ENCODE measurements around the gene HNRNPA3.

HNRNPA3 gene

DNA sequence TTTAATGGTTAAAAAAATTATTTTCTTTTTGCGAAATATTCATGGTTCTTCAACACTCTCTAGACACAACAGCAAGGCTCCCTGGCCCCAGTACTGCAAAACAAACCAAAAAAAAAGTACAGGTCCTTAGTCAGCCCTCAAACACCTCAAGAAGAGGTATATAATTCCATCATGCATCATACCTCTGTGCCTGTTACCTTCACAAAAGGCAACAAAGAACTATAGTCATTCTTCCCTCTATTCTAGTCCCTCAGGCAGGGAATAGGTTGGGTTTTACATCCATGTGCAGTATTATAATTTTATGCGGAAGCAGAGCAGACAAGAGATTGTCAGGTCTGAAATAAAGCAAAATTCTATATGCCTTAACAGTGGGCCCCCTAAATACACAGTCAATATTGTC lies 43.4 kb downstream of the HNRNPA3 start:
- no peak overlapping the region for H3K4me3 ChIP-seq (ENCODE audit: low read depth, low read length)
- TF ChIP-seq, protein P1, sequence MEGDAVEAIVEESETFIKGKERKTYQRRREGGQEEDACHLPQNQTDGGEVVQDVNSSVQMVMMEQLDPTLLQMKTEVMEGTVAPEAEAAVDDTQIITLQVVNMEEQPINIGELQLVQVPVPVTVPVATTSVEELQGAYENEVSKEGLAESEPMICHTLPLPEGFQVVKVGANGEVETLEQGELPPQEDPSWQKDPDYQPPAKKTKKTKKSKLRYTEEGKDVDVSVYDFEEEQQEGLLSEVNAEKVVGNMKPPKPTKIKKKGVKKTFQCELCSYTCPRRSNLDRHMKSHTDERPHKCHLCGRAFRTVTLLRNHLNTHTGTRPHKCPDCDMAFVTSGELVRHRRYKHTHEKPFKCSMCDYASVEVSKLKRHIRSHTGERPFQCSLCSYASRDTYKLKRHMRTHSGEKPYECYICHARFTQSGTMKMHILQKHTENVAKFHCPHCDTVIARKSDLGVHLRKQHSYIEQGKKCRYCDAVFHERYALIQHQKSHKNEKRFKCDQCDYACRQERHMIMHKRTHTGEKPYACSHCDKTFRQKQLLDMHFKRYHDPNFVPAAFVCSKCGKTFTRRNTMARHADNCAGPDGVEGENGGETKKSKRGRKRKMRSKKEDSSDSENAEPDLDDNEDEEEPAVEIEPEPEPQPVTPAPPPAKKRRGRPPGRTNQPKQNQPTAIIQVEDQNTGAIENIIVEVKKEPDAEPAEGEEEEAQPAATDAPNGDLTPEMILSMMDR (IDR thresholded peaks at IDR 0.05; ENCODE audit: low read depth, low read length, missing control alignments) = no peak
- no peak for DNase-seq (ENCODE audit: low read depth)

DNA sequence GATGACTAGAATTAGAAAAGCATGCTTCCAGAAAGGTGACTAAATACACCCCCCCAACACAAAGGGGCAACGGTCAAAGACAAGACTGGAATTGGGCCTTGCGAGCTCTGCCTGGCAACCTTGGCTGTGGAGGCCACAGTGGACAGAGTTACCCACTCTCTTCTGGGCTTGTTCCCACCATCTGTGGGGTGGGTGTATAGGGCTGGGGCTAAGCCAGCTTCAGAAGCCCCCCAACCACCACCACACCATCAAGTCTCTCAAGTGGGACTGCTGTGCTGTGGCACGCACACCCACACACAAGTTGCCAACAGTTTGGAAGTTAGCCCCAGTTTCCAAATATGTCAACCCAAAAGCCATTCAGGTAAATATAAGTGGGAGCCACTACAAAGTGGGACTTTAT lies 44.1 kb downstream of the HNRNPA3 start:
- no peak overlapping the region for H3K4me3 ChIP-seq (ENCODE audit: low read depth, low read length)
- TF ChIP-seq, protein P1 (IDR thresholded peaks at IDR 0.05; ENCODE audit: low read depth, low read length, missing control alignments) = no peak
- no peak for DNase-seq (ENCODE audit: low read depth)

DNA sequence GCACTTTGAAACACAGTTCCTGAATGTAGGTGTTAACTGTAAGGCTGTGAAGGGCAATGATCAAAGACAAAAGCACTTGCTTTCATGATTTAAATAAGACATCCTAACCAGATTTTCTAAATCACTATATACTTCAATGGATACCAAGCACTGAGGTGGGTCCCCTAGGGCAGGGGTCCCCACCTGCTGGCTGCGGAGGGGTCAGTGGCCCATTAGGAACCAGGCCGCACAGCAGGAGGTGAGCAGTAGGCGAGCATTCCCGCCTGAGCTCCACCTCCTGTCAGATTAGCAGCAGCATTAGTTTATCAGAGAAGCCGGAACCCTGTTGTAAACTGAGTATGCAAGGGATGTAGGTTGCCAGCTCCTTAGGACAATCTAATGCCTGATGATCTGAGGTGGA lies 44.9 kb downstream of the HNRNPA3 start:
- TF ChIP-seq, protein P1 (IDR thresholded peaks at IDR 0.05; ENCODE audit: low read depth, low read length, missing control alignments) = no peak
- H3K4me3 ChIP-seq (ENCODE audit: low read depth, low read length) = no peak overlapping the region
- no peak for DNase-seq (ENCODE audit: low read depth)

DNA sequence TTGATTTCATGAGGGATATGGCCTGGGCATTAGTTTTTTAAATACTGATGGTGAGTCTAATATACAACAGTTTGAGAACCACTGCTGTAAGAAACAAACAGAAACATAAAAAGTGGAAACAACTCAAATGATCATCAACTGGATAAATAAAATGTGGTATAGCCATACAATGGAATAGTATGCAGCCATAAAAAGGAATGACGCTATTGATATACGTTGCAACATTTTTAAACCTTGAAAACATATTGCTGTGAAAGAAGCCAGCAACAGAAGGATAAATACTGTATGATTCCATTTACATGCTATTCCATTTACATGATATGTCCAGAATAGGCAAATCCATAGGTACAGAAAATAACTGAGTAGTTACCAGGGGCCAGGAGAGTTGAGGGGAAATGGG lies 45.5 kb downstream of the HNRNPA3 start:
- no peak overlapping the region for H3K4me3 ChIP-seq (ENCODE audit: low read depth, low read length)
- no peak for DNase-seq (ENCODE audit: low read depth)
- TF ChIP-seq, protein P1 (IDR thresholded peaks at IDR 0.05; ENCODE audit: low read depth, low read length, missing control alignments) = no peak

DNA sequence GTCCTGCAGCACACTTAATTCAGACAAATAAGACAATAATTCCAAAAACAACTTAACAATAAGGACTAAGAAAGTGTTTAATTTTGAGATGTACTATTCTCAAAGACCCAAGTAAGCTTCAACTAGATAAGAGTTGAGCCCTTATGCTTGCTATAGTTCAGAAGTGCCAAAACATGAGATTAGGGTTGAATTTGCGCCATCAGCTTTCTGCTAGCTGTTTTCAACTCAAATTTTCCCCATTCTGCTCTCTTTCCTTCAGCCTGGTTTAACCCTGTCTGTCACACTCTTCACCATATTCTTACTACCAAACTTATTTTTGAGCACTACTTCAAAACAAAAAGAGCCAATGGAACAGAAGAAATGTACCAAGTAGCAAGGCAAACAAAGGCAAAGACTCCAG lies 47.8 kb downstream of the HNRNPA3 start:
- H3K4me3 ChIP-seq (ENCODE audit: low read depth, low read length) = no peak overlapping the region
- TF ChIP-seq, protein P1 (IDR thresholded peaks at IDR 0.05; ENCODE audit: low read depth, low read length, missing control alignments) = no peak

DNA sequence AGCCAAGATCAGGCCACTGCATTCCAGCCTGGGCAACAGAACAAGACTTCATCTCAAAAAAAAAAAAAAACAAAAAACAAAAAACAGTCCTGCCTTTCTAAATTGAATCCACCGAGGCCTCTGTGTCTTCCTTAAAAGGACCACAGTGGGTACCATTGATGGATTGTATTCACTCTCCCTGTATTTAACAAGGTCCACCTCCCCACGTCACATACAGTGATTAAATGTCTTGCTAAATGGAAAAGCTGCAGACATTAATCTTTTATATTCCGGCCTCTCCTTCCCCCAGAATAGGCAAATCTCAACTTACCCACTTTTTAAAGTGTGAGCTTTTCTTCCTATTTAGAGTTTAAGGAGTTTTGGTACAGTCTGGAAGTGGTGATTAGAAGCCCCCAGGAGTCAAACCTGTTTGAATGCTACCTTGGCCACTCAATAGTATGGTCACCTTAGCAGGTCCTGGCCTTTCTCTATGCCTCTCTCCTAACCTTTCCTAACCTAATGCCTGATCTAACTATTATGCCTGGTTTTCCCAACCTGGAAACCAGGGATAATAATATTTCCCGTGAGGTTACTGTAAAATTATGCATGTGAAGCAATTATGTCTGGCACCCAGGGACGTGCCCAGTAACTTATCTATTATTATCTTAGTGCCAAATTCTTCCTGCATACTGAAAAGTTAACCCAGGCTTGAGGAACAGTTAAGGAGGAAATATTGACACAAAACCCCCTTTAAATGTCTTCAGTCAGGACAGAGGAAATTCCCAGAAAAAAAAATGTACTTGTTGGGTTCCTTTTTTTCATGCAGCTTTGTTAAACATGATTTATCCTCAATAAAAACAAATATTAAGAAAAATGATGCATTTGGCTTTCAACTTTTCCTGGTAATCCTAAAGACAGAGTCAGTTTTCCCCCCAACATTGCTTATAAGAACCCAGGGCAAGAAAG lies 48.8 kb downstream of the HNRNPA3 start:
- TF ChIP-seq, protein P1 (IDR thresholded peaks at IDR 0.05; ENCODE audit: low read depth, low read length, missing control alignments) = no peak
- DNase-seq (ENCODE audit: low read depth) = no peak
- H3K4me3 ChIP-seq (ENCODE audit: low read depth, low read length) = peak overlapping the region; percentile 96; the same call in 1 of the 2 replicates

More for the DNA sequence above, 47.8 kb downstream of the HNRNPA3 start:
- no peak for DNase-seq (ENCODE audit: low read depth)

Measured in GM12864 (cell line).